Ishikawa (cell line): Measurements from ENCODE around the gene SYNM.

Source experiments
- CEBPB ChIP-seq: IDR thresholded peaks from 2 replicates; pipeline ENCODE4 v1.6.1; 2012
- CREB1 ChIP-seq: IDR thresholded peaks from 2 replicates; pipeline ENCODE4 v1.6.1; 2012; ENCODE audit warnings: low read depth
- EGR1 ChIP-seq: IDR thresholded peaks from 2 replicates; pipeline ENCODE4 v1.6.1; 2012
- EP300 ChIP-seq: IDR thresholded peaks from 2 replicates; pipeline ENCODE4 v1.6.1; 2012; ENCODE audit warnings: borderline replicate concordance
- FOXM1 ChIP-seq: IDR thresholded peaks from 2 replicates; pipeline ENCODE4 v1.6.1; 2012; ENCODE audit warnings: low read depth, borderline replicate concordance
- MAX ChIP-seq: IDR thresholded peaks from 2 replicates; pipeline ENCODE4 v1.6.1; 2012
- NFIC ChIP-seq: IDR thresholded peaks from 2 replicates; pipeline ENCODE4 v1.6.1; 2012
- RAD21 ChIP-seq: IDR thresholded peaks from 2 replicates; pipeline ENCODE4 v1.6.1; 2012; ENCODE audit warnings: low read depth
- TAF1 ChIP-seq: IDR thresholded peaks from 2 replicates; pipeline ENCODE4 v1.6.1; 2012; ENCODE audit warnings: low read depth, mild to moderate bottlenecking
- TCF12 ChIP-seq: IDR thresholded peaks from 2 replicates; pipeline ENCODE4 v1.6.1; 2012; ENCODE audit warnings: low read depth
- TEAD4 ChIP-seq: IDR thresholded peaks from 2 replicates; pipeline ENCODE4 v1.6.1; 2012
- YY1 ChIP-seq: IDR thresholded peaks from 2 replicates; pipeline ENCODE4 v1.6.1; 2012; ENCODE audit warnings: low read depth
- ZBTB7A ChIP-seq: IDR thresholded peaks from 2 replicates; pipeline ENCODE4 v1.6.1; 2012; ENCODE audit warnings: low read depth
- TF ChIP-seq, protein P1 (sequence below): IDR thresholded peaks from 2 replicates; pipeline ENCODE4 v1.6.1; 2012
- TF ChIP-seq, protein P2 (sequence below): IDR thresholded peaks from 2 replicates; pipeline ENCODE4 v1.6.1; 2012; ENCODE audit warnings: low read depth, mild to moderate bottlenecking

The SYNM gene

GRCh38 chr15:99165956-99166689 is 61.2 kb downstream of the SYNM start:
- TF ChIP-seq FOXM1 (no peak), EP300 (no peak), EGR1 (no peak), TAF1 (no peak), TCF12 (no peak), CREB1 (no peak), NFIC (no peak), TEAD4 (no peak), ZBTB7A (no peak)
- TF ChIP-seq, protein P1, sequence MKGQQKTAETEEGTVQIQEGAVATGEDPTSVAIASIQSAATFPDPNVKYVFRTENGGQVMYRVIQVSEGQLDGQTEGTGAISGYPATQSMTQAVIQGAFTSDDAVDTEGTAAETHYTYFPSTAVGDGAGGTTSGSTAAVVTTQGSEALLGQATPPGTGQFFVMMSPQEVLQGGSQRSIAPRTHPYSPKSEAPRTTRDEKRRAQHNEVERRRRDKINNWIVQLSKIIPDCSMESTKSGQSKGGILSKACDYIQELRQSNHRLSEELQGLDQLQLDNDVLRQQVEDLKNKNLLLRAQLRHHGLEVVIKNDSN: no peak

DNA sequence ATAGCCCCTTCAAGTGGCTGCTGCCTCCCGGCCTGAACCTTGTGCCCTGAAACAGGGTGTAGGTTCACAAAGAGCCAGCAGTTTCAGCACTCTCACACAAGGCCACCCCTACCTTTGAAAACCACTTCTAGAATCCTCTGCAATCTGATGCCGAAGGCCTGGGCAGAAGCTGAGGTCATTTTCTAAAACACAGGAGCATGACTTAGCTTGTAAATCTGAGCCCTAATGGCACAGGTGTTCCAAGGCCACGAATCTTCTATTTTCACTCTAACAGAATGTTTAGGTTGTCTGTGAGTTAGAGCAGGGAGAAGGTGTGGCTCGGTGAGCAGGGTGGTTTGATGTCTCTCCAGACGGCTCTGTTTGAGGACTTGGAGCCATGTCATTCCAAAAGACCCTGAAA is 62.3 kb downstream of the SYNM start:
- TF ChIP-seq RAD21 (no peak), TCF12 (no peak), TAF1 (no peak), ZBTB7A (no peak), EGR1 (no peak), EP300 (no peak), MAX (no peak), CEBPB (no peak), YY1 (no peak), CREB1 (no peak), NFIC (no peak)
- TF ChIP-seq, protein P1: no peak
- TF ChIP-seq, protein P2, sequence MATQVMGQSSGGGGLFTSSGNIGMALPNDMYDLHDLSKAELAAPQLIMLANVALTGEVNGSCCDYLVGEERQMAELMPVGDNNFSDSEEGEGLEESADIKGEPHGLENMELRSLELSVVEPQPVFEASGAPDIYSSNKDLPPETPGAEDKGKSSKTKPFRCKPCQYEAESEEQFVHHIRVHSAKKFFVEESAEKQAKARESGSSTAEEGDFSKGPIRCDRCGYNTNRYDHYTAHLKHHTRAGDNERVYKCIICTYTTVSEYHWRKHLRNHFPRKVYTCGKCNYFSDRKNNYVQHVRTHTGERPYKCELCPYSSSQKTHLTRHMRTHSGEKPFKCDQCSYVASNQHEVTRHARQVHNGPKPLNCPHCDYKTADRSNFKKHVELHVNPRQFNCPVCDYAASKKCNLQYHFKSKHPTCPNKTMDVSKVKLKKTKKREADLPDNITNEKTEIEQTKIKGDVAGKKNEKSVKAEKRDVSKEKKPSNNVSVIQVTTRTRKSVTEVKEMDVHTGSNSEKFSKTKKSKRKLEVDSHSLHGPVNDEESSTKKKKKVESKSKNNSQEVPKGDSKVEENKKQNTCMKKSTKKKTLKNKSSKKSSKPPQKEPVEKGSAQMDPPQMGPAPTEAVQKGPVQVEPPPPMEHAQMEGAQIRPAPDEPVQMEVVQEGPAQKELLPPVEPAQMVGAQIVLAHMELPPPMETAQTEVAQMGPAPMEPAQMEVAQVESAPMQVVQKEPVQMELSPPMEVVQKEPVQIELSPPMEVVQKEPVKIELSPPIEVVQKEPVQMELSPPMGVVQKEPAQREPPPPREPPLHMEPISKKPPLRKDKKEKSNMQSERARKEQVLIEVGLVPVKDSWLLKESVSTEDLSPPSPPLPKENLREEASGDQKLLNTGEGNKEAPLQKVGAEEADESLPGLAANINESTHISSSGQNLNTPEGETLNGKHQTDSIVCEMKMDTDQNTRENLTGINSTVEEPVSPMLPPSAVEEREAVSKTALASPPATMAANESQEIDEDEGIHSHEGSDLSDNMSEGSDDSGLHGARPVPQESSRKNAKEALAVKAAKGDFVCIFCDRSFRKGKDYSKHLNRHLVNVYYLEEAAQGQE: no peak

DNA sequence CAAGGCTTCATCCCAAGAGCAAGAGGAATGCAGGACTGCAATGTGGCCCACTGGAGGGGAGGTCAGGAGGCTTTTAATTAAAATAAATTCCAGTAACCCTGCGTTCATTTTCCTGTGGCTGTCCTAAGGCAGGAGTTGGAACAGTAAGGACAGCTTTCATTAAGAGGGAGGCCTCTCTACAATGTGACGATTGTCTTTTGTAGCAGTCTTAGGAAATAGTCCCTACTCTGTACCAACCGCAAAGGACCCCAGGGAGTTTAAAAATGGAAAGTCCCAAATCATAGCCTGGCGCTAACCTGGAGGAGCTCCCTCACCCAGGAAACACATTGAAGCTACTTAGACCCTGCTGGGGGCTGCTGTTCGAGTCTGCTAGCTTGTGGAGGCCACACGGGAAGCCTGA is 62.8 kb downstream of the SYNM start:
- TF ChIP-seq TAF1 (no peak), CREB1 (no peak), EGR1 (no peak), TCF12 (no peak), NFIC (no peak), FOXM1 (no peak), CEBPB (no peak), EP300 (no peak), YY1 (no peak), TEAD4 (no peak), ZBTB7A (no peak), MAX (no peak)
- TF ChIP-seq, protein P1: no peak
- TF ChIP-seq, protein P2: no peak

DNA sequence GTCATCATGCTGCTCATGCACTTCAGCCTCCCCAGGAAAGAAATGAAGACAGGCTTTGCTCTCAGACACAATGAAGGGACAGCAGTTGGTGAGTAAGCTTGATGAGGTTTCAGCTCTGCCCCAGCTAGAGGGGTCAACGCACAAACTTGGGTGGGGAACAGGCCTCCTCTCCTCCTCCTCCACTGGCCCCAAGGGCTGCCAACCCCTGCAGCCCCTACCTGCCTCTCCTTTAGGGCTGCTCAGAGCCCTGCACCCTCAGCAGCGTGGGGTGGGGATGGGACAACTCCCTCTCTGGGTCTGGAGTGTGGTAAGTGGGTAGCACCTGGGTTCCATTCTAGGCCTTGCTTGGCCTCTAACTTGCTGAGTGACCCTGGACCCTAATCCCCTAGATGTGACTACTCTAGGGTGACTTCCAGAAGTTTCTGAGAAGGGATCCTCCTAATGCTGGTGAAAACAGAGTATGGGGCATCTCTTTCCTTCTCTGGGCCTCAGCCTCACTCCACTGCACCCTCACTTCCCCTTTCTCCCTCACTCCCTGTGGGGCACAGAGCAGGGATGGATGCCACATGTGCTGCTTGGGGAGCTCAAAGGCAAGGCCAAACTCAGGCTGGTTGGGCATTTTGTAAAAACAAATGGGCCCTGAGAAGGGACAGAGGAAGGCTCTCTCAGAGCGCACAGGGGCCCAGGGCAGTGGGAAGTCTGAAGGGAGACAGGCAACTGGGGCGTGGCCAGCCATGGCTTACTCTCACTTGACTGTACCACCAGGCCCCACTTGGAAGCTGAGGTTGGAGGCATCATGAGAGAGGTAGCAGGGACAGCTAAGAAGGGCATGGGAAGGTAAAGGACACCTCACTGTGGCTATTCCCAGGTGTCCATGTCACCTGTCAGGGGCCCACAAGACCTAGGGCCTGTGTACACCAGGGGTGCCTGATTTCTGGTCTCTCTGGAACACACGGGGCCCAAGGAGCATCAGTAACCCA is 64.0 kb downstream of the SYNM start:
- TF ChIP-seq NFIC (no peak), TAF1 (no peak), ZBTB7A (no peak), EP300 (no peak), MAX (no peak), EGR1 (no peak), CEBPB (no peak), TCF12 (no peak), TEAD4 (no peak), CREB1 (no peak)
- TF ChIP-seq, protein P1: no peak
- TF ChIP-seq, protein P2: no peak
